Stimulated activated CD4-positive, alpha-beta T cell treated with anti-CD3 and anti-CD28 coated beads, Interleukin-15, amount 100 ng/mL, for 1 hour (primary cell): Measurements from ENCODE around the gene MYO1E.
A peak's percentile ranks its signal among the peaks of the same experiment; 100 is the strongest.

Experiments used
- DNase-seq, 2 donors: peaks; one replicate each; pipeline ENCODE4 v3.0.0-alpha.2; 2020; ENCODE audit warnings: low read depth in 1 of 2, low spot score in 1 of 2

MYO1E gene

DNA sequence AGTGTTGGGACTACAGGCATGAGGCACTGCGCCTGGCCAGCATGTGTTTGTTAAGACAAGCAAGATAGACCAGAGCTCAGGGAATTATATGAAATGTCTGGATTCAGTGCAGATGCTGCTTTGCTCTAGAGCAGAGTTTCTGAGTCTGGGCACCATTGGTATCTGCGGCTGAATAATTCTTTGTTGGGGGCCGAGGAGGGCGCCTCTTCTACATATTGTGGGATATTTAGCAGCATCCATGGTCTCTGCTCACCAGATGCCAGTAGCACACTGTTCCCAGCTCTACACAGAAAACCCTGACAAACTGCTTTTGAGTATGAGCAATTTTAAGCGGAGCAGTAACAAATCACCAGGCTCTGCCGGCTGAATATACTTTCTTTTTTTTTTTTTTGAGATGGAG, 169.7 kb downstream of the MYO1E start:
- no peak for DNase-seq

- DNase-seq, result no peak
Observed at GRCh38 chr15:59200560-59200959, 172.1 kb downstream of the MYO1E start.

DNA sequence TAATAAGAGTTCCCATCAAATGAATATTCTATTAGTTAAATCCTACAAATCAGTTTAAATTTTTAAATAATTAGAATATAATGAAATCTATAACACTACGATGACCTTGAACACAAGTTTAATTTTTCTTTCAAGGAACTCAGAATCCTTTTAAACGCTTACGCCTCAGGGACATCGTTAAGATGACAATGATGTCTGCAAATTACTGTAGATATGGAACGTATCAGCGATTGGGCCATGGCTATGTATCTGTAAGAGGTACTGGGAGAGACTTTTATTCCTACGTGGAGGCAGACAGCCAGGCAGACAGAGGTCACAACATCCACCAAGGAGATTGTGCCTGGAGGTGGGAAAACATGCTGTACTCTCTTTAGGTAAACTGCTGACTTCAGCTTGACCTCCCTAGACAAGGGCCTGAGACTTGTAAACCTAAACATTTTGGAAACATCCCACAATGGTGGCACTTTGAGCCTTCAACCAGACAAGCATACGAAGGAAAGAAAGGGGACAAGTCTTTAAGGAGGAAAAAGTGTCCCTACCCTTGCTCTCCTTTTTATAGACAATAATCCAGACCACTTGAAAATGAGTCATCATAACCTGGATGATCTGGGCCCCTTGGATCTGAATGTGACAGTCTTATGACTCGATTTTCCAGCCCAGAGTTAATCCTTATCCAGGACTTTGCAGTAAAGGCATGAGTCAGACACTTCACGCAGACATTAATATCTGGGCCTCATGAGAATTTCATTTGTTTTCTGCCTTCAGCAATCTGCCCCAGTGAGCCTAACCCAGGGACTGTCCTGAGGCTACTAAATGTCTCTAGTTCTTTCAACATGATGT, 172.8 kb downstream of the MYO1E start:
- DNase-seq, result no peak

- DNase-seq, result no peak
Observed at GRCh38 chr15:59197454-59197853, 175.2 kb downstream of the MYO1E start.

DNA sequence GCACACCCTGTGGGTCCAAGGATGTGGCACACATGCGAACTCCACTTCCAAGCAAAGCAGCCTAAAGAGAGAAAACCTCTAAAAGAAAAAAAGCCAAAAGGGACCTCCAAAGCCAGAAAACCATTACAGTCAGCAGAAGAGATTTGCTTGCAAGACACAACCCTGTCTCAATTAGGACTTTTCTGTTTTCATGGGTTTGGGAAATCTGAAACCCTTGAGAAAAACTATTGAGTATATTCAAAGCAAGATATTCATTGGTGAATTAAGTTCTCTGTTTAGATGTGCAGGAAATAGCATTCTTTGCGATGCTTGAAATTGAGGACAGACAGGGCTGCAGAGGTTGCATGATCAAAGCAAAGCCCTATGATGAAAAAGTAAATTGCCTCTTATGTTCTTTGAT, 176.3 kb downstream of the MYO1E start:
- no peak for DNase-seq

GRCh38 chr15:59194639-59195325, 177.9 kb downstream of the MYO1E start:
- DNase-seq, result no peak

GRCh38 chr15:59191855-59192237, 180.8 kb downstream of the MYO1E start:
- DNase-seq, result no peak

DNA sequence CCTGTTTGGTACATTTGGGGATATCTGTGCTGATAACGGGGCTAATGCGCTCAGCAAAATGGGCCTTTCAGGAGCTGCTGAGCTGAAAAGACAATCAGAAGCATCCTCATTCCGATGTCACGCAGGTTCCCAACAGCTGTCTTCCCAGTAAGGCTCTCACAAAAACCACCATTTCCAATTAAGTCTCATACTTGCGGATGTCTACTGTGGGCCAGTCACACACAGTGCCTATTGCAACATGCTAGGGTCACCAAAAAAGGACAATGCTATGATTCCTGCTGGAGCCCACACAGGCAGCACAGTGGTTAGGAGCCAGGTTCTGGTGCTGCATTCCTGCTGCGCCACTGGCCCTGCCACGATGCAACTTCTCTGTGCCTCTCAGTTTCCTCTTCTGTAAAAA, 182.4 kb downstream of the MYO1E start:
- no peak for DNase-seq

DNA sequence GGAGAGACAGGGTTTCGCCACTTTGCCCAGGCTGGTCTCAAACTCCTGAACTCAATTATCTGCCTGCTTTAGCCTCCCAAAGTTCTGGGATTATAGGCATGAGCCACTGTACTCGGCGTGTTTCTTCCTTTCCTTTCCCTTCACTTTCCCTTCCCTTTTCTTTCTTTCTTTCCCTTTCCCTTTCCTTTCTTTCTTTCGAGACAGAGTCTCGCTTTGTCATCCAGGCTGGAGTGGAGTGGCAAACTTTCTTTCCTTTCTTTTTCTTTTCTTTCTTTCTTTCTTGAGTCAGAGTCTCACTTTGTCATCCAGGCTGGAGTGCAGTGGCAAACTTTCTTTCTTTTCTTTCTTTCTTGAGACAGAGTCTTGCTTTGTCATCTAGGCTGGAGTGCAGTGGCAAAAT, 183.4 kb downstream of the MYO1E start:
- no peak for DNase-seq

- DNase-seq, result no peak
Observed at GRCh38 chr15:59186501-59186900, 186.2 kb downstream of the MYO1E start.

GRCh38 chr15:59185725-59186124, 186.9 kb downstream of the MYO1E start:
- DNase-seq, result no peak

GRCh38 chr15:59180945-59181600, 191.6 kb downstream of the MYO1E start:
- no peak for DNase-seq

DNA sequence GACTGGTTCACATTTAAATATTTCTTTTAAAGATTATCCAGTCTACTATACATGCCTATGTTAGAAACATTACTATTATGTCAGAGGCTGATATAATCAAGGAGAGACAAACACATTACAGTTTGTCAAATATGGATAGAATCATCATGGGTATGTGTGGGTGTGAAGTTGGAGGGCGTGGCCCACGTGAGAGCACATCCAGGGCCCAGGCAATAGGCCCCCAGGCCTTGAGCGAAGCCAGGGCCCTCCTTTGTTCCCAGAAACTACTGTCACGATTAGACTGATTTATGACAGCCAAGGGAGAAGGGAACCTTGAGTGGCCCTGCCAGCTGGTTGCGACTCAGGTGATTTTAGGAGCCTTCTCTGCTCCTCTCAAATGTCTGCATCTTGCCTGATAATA, 193.0 kb downstream of the MYO1E start:
- no peak for DNase-seq

GRCh38 chr15:59178151-59178695, 194.4 kb downstream of the MYO1E start:
- DNase-seq, result no peak

GRCh38 chr15:59177317-59177660, 195.4 kb downstream of the MYO1E start:
- DNase-seq, result no peak

DNA sequence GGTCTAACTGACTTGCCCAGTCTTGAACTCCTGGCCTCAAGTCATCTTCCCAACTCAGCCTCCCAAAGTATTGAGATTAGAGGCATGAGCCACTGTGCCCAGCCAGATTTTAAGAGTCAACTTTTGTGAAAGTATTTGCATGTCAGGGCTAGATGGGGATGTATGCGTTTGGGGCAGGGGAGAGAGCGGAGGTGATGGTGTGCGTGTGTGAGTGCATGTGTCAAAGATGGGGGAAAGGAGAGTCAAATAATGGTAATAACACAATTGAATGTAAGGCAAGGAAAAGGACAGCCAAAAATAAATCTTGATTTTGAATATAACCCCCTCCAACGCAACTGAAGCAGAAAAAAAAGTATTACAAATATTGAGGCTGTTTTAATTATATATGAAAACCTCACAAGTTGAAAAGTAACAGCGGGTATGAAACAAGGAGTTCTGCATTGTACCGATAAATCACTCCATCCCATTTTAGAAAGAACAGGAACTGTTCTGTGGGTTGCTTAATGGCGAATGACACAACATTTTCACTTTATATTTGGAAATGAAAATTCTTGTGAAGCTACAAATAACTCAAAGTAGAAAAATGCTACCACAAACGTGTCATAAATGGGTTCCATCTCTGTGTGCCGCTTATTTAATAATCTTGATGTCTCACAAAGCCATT, 195.9 kb downstream of the MYO1E start:
- DNase-seq, result no peak

DNA sequence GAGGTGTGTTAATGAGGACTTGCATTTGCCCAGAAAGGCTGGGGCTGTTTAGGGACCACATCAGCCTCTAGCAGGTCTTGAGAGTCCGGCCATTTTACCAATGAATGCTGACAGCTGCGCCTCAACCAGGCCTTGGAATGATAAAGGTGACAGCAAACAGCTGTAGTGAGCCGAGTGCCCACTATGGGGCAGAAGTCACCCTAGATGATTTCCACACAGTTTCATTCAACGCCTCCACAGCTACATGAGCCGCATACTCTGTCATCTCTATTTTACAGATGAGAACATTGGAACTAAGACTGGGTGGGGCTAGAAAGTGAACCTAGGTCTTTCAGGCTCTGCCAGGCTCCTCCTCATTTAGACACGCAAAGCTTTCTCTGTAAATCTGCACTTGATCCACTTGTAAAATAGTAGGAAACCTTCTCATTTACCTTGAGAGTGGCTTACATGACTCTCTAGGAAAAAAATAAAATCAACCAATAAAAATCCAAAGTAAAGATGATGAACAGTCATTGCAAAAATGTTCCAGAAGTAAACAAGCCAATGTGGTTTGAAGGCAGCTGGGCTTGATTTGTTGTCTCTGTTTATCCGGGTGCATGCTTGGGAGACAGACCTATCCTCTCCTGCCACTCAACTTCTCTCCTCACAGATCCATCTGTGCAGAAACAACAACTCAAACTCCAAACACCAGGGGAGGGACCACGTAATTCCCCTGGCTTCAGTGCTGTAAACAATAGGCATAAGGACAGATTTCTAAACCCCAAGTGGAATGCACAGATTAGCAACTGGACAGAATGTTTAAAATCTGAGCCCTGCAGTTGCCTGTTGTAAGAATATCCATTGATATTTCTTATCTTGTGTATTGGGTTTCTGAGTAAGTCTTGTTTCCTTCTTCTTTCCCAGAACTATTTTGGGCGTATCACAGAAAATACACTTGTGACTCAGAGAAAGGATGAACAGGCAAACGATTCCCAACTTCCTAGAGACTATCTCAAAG, 197.5 kb downstream of the MYO1E start:
- DNase-seq, result peak in 1 of 2 donors; percentile 5

DNA sequence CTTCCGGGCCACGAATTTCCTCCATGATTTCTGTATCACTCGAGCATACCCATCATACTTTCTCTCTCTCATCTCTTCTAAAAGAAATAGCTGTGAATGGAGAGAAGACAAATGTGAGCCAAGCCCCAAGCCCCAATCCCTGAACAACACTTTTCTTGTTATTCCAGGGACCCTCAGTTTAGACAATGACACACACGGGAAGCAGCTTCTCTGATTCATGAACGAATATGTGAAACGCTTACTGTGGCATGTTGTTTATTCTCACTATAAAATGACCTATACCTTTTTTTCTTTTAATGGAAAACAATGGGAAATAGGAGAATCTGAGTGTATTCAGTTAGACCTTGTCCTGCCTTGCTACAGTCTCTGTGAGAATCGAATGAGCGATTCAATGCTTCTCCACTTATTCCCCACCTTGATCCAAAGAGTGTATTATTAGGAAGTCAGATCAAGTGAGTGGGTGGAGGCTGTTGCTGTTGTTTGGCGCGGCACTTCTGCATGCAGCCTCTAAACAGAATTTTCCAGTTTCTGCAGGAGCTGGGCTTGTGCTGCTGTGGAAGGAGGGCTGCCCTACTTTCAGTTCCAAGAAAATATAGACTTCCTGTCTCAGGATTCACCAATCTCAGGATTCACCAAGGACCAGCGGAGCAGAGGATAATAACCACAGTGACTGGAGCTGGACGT, 198.4 kb downstream of the MYO1E start:
- no peak for DNase-seq

- no peak for DNase-seq
Observed at GRCh38 chr15:59173194-59173593, 199.5 kb downstream of the MYO1E start.
